Ovary (tissue), 3 donors: ENCODE data around the gene RAB39A.

ENCODE experiments used
- CTCF ChIP-seq, 3 donors: fragments of 450-650 bp in 2 of 3; fragments of 200-600 bp in 1 of 3; IDR thresholded peaks; one replicate each; pipeline versions ENCODE4 v1.5.1 to v1.8.0; 2016 to 2022; ENCODE audit warnings: antibody characterized with exemption in 3 of 3, mild to moderate bottlenecking in 1 of 3
- EP300 ChIP-seq: sonication (generic); formaldehyde crosslinking; IDR thresholded peaks from one replicate; pipeline ENCODE4 v1.6.1; 2017; ENCODE audit warnings: antibody characterized with exemption
- POLR2A ChIP-seq: fragments of 450-650 bp; IDR thresholded peaks from one replicate; pipeline ENCODE4 v1.6.1; 2017; ENCODE audit warnings: antibody characterized with exemption, mild to moderate bottlenecking, moderate library complexity
- donor health status: DM: no; HTN: no; CAD: no.

GRCh38 chr11:107998761-107999160 is 70.5 kb downstream of the RAB39A start:
- TF ChIP-seq CTCF (IDR thresholded peaks at IDR 0.05) (no peak), POLR2A (no peak), EP300 (no peak)
